B cell (primary cell): ENCODE measurements around the gene N4BP2. TPM values are rescaled to one million over a fixed set of nuclear protein-coding genes. Genes with fewer than 3 reads are reported as not detected.

Source experiments
- ATAC-seq: fragments of 200-7000 bp; cut with Tn5 transposase; one replicate; pipeline ENCODE4 v1.10.0; 2021; ENCODE audit warnings: low read depth, mild to moderate bottlenecking, moderate number of reproducible peaks, moderate library complexity
- CTCF ChIA-PET: fragments of 350-600 bp; sonication (Branson Sonifier 250); formaldehyde crosslinking; loops from one replicate; lab custom pipeline; 2021; ENCODE audit warnings: antibody characterized with exemption, inconsistent platforms; lab: Charles Lee
- POLR2A ChIA-PET: fragments of 350-600 bp; sonication (Branson Sonifier 250); formaldehyde crosslinking; loops from one replicate; lab custom pipeline; 2021; ENCODE audit warnings: antibody characterized with exemption; lab: Charles Lee
- DNase-seq: peaks from one replicate; pipeline ENCODE4 v3.0.0; 2013
- H2AFZ ChIP-seq: 2 replicates; pipeline ENCODE4 v1.6.1; 2012; ENCODE audit warnings: mild to moderate bottlenecking, low read depth, low read length; ENCODE audit not compliant: insufficient read depth, poor library complexity, severe bottlenecking
- H3K27ac ChIP-seq, 2 donors: 1 replicate in 1 of 2; 2 replicates in 1 of 2; pipeline ENCODE4 v1.5.1; 2012 to 2013; ENCODE audit warnings: low read length in 2 of 2, mild to moderate bottlenecking in 2 of 2, moderate library complexity in 1 of 2
- H3K27me3 ChIP-seq, 4 experiments: fragments of 200-600 bp in 1 of 4; sonication (generic) in 1 of 4; replicated peaks in 1 of 4; 1 replicate in 2 of 4; 2 replicates in 2 of 4; pipeline versions ENCODE4 v1.6.1 to v1.7.0; 2013 to 2016; ENCODE audit warnings: low read length in 3 of 4, mild to moderate bottlenecking in 2 of 4, mixed read lengths in 1 of 4, moderate library complexity in 1 of 4; ENCODE audit not compliant: insufficient read depth in 4 of 4, control insufficient read depth in 3 of 4; ENCODE audit errors: control extremely low read depth in 1 of 4
- H3K36me3 ChIP-seq, 2 experiments: replicated peaks in 1 of 2; 1 replicate in 1 of 2; 2 replicates in 1 of 2; pipeline versions ENCODE4 v1.6.1 to v1.7.1; 2013; ENCODE audit warnings: low read length in 1 of 2; ENCODE audit not compliant: insufficient read depth in 2 of 2, control insufficient read depth in 1 of 2; ENCODE audit errors: control extremely low read depth in 1 of 2, extremely low read depth in 1 of 2
- H3K4me1 ChIP-seq, 2 donors: fragments of 200-600 bp in 1 of 2; sonication (generic) in 1 of 2; 1 replicate in 1 of 2; 2 replicates in 1 of 2; pipeline versions ENCODE4 v1.5.1 to v1.6.1; 2013 to 2017; ENCODE audit warnings: low read length in 2 of 2; ENCODE audit not compliant: control insufficient read depth in 2 of 2, insufficient read depth in 2 of 2
- H3K4me2 ChIP-seq: replicated peaks from 2 replicates; pipeline ENCODE3; 2012; ENCODE audit warnings: mild to moderate bottlenecking, low read depth, low read length; ENCODE audit not compliant: poor library complexity, severe bottlenecking
- H3K4me3 ChIP-seq, 5 experiments: fragments of 200-600 bp in 1 of 5; sonication (generic) in 1 of 5; 1 replicate in 3 of 5; 2 replicates in 2 of 5; pipeline versions ENCODE4 v1.5.1 to v1.7.0; 2011 to 2016; ENCODE audit warnings: low read length in 4 of 5, mild to moderate bottlenecking in 4 of 5, low read depth in 2 of 5, control low read depth in 1 of 5, moderate library complexity in 1 of 5; ENCODE audit not compliant: insufficient read depth in 1 of 5; ENCODE audit errors: control extremely low read depth in 1 of 5, extremely low read depth in 1 of 5
- H3K79me2 ChIP-seq: fragments of 200-600 bp; sonication (generic); one replicate; pipeline ENCODE4 v1.6.0; 2016; ENCODE audit warnings: low read length; ENCODE audit not compliant: control insufficient read depth, insufficient read depth
- H3K9ac ChIP-seq: fragments of 200-600 bp; sonication (generic); 2 replicates; pipeline ENCODE4 v1.6.1; 2017; ENCODE audit warnings: mild to moderate bottlenecking, low read length, moderate library complexity
- H3K9me3 ChIP-seq, 3 donors: one replicate each; pipeline versions ENCODE4 v1.6.1 to v1.7.1; 2013; ENCODE audit warnings: low read length in 2 of 3; ENCODE audit not compliant: control insufficient read depth in 2 of 3, insufficient read depth in 1 of 3; ENCODE audit errors: control extremely low read depth in 1 of 3
- H4K20me1 ChIP-seq: 2 replicates; pipeline ENCODE4 v1.6.0; 2012; ENCODE audit warnings: mild to moderate bottlenecking, low read length; ENCODE audit not compliant: insufficient read depth, control insufficient read depth, poor library complexity, severe bottlenecking
- H3K27ac Mint-ChIP-seq: one replicate; pipeline ENCODE4 v1.8.0; 2021; ENCODE audit warnings: mixed read lengths
- H3K27me3 Mint-ChIP-seq: one replicate; pipeline ENCODE4 v1.8.0; 2021; ENCODE audit warnings: mixed read lengths
- H3K4me1 Mint-ChIP-seq: one replicate; pipeline ENCODE4 v1.8.0; 2021; ENCODE audit warnings: mixed read lengths
- H3K4me3 Mint-ChIP-seq: one replicate; pipeline ENCODE4 v1.8.0; 2021; ENCODE audit warnings: mixed read lengths
- H3K9me3 Mint-ChIP-seq: one replicate; pipeline ENCODE4 v1.8.0; 2022; ENCODE audit warnings: mixed read lengths; ENCODE audit not compliant: insufficient read depth
- CTCF ChIP-seq: fragments of 200-600 bp; IDR thresholded peaks from one replicate; pipeline ENCODE4 v1.8.0; 2022; ENCODE audit warnings: antibody characterized with exemption, mild to moderate bottlenecking
- EZH2 ChIP-seq: IDR thresholded peaks from 2 replicates; pipeline ENCODE4 v1.6.1; 2012; ENCODE audit warnings: borderline replicate concordance, low read depth, mild to moderate bottlenecking, moderate library complexity, low read length; ENCODE audit not compliant: insufficient read depth, poor library complexity, severe bottlenecking
- whole genome bisulfite sequencing: methylation state at CpG from one replicate; pipeline ENCODE4 v1.1.5; 2013; ENCODE audit warnings: missing lambda C conversion rate; ENCODE audit not compliant: insufficient coverage; 5-methylcytosine and 5-hydroxymethylcytosine counted together
- intact Hi-C: fragments of 100-400 bp; cut with micrococcal nuclease; formaldehyde crosslinking; loops from one replicate; pipeline ENCODE4 v1.10.0; 2022
- polyA plus RNA-seq: library from polyadenylated mRNA; depleted of rRNA; stranded (reverse); fragments of >200 nt; gene quantifications from 2 replicates; pipeline ENCODE4 v1.2.3, GENCODE V29; 2012
- total RNA-seq, 2 donors: library from RNA; stranded (reverse); fragments of 120-200 nt in 1 of 2; gene quantifications; 1 replicate in 1 of 2; 2 replicates in 1 of 2; pipeline versions ENCODE4 v1.2.3 to v1.2.4, GENCODE V29; 2013 to 2022

N4BP2 gene
- total and polyA plus RNA-seq, 2 donors (not counting 1 experiment from before 2014, with no cell fraction given), result 2.4 to 12.8 TPM

- H4K20me1 ChIP-seq, result no peaks in the 10 kb centered on the region
- no peaks in the 10 kb centered on the region for H3K27me3 Mint-ChIP-seq
- no peak overlapping the region for H2AFZ ChIP-seq
- TF ChIP-seq EZH2, result no peak
- TF ChIP-seq CTCF, result no peak
- no peak overlapping the region for H3K4me3 Mint-ChIP-seq
- no peak overlapping the region for H3K4me2 ChIP-seq
- no peaks in the 10 kb centered on the region for H3K9me3 ChIP-seq
- H3K4me1 Mint-ChIP-seq, result peaks cover 7% of the 10 kb centered on the region
- intact Hi-C loops, result no loop called here
- H3K27me3 ChIP-seq, result no peaks in the 10 kb centered on the region
- no peaks in the 10 kb centered on the region for H3K9me3 Mint-ChIP-seq
- no peaks in the 10 kb centered on the region for H3K36me3 ChIP-seq
- DNase-seq, result no peak
- no peak overlapping the region for H3K27ac Mint-ChIP-seq
- no peak overlapping the region for H3K9ac ChIP-seq
- H3K79me2 ChIP-seq, result no peaks in the 10 kb centered on the region
- H3K27ac ChIP-seq, result no peak overlapping the region
- ChIA-PET POLR2A (no interaction called here), CTCF (interaction anchor here (1.9 kb wide), 1 partner anchor 207 kb away, joined by 5 read pairs; no protein-coding TSS in a partner anchor)
- H3K4me3 ChIP-seq, result no peak overlapping the region
- ATAC-seq, result no peak
- WGBS, result no CpG with 5 or more reads among the region's 1 CpG
- peaks cover 0 to 5% of the 10 kb centered on the region in 2 donors for H3K4me1 ChIP-seq
Observed at GRCh38 chr4:40118861-40119260, 62.2 kb downstream of the N4BP2 start.

GRCh38 chr4:40119344-40119743, 62.7 kb downstream of the N4BP2 start:
- intact Hi-C loops, result no loop called here
- Histone ChIP-seq H4K20me1 (no peaks in the 10 kb centered on the region), H3K4me1 (peaks cover 0 to 5% of the 10 kb centered on the region in 2 donors), H3K79me2 (no peaks in the 10 kb centered on the region), H3K9ac (no peak overlapping the region), H3K27ac (no peak overlapping the region), H3K4me2 (no peak overlapping the region), H3K27me3 (no peaks in the 10 kb centered on the region), H3K4me3 (no peak overlapping the region), H3K9me3 (no peaks in the 10 kb centered on the region), H3K36me3 (no peaks in the 10 kb centered on the region), H2AFZ (no peak overlapping the region)
- WGBS, result no CpG with 5 or more reads among the region's 3 CpGs
- no peaks in the 10 kb centered on the region for H3K27me3 Mint-ChIP-seq
- H3K9me3 Mint-ChIP-seq, result no peaks in the 10 kb centered on the region
- no peak overlapping the region for H3K27ac Mint-ChIP-seq
- H3K4me1 Mint-ChIP-seq, result peaks cover 7% of the 10 kb centered on the region
- CTCF ChIA-PET, result interaction anchor here (1.9 kb wide), 1 partner anchor 207 kb away, joined by 5 read pairs; no protein-coding TSS in a partner anchor
- ATAC-seq, result no peak
- H3K4me3 Mint-ChIP-seq, result no peak overlapping the region
- DNase-seq, result no peak
- POLR2A ChIA-PET, result no interaction called here
- no peak for TF ChIP-seq CTCF
- no peak for TF ChIP-seq EZH2
